Measurements from ENCODE around the gene ENTPD3.

Gene ENTPD3

DNA sequence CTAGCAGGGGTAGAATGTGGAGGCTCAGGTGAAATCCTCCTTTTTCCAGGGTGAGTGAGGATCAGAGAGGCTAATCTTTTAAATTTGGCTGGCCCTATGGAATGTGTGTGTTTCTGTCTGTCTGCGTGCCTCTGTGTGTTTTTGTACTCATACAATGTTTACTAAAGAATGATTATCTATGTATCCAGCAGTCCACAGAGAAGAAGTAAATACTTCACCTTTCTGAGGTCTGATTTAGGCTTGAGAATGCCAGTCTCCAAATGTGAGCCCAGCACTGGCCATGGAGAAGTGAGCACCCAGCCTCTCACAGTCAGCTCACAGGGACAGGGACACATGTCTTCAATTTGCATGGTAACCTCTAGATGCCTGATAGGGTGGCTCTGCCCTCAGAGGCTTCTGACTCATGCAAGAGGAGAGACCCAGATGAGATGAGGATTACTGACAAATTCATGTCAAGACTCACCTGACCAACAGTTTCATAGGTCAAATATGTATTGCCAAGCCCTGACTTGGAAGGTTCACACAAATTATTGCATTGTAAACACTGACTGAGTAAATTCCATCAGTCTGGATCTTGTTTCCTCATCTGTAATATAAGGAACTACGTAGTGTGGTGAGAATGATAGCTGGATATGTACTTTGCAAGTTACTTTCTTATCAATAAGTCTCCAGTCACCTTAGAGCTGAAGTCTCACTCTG, 31.0 kb downstream of the ENTPD3 start:
- no peak for DNase-seq (ENCODE audit: low spot score)
- in situ Hi-C loops (cut with MboI; ENCODE audit: low pct_unique_long_range_greater_than_20kb, low sequenced_read_pairs, unreplicated experiment) = no loop called here
- TF ChIP-seq, protein P1, sequence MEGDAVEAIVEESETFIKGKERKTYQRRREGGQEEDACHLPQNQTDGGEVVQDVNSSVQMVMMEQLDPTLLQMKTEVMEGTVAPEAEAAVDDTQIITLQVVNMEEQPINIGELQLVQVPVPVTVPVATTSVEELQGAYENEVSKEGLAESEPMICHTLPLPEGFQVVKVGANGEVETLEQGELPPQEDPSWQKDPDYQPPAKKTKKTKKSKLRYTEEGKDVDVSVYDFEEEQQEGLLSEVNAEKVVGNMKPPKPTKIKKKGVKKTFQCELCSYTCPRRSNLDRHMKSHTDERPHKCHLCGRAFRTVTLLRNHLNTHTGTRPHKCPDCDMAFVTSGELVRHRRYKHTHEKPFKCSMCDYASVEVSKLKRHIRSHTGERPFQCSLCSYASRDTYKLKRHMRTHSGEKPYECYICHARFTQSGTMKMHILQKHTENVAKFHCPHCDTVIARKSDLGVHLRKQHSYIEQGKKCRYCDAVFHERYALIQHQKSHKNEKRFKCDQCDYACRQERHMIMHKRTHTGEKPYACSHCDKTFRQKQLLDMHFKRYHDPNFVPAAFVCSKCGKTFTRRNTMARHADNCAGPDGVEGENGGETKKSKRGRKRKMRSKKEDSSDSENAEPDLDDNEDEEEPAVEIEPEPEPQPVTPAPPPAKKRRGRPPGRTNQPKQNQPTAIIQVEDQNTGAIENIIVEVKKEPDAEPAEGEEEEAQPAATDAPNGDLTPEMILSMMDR (IDR thresholded peaks at IDR 0.05; ENCODE audit: extremely low read depth, insufficient read depth, missing control alignments) = no peak

DNA sequence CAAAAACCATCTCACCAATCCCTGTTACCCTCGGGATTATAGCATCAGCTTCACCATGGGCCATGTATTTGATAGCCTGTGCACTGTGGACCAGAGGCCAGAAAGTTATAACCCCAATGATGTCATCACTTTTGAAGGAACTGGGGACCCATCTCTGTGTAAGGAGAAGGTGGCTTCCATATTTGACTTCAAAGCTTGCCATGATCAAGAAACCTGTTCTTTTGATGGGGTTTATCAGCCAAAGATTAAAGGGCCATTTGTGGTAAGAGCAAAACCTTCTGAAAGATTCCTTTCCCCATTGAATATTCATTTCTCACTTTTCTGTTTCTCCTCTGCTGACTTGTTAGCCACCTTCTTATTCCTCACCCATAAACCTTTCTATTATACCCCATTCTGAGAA, 35.9 kb downstream of the ENTPD3 start:
- no peak for DNase-seq (ENCODE audit: low spot score)
- in situ Hi-C loops (cut with MboI; ENCODE audit: low pct_unique_long_range_greater_than_20kb, low sequenced_read_pairs, unreplicated experiment) = no loop called here
- TF ChIP-seq, protein P1 (IDR thresholded peaks at IDR 0.05; ENCODE audit: extremely low read depth, insufficient read depth, missing control alignments) = no peak

DNA sequence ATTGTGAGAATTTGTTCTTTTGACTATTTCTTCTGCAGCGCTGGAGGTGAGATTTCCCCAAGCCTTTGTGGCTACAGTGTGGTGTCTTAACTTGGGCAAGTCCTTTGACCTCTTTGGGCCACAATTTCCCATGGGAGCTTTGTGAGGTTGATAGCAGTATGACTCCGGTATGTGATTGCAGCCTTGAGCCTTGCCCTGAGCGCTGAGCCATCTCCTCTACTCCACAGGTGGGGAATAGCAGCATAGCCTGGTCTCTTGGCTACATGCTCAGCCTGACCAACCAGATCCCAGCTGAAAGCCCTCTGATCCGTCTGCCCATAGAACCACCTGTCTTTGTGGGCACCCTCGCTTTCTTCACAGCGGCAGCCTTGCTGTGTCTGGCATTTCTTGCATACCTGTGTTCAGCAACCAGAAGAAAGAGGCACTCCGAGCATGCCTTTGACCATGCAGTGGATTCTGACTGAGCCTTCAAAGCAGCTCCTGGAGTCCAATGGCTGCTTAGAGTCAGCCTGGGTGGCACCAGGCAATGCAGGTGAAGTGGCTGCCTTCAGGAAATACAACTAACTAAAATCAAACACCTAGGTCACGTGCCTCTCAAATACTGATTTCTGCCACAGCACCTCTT, 40.2 kb downstream of the ENTPD3 start:
- DNase-seq (ENCODE audit: low spot score) = no peak
- in situ Hi-C loops (cut with MboI; ENCODE audit: low pct_unique_long_range_greater_than_20kb, low sequenced_read_pairs, unreplicated experiment) = no loop called here
- TF ChIP-seq, protein P1 (IDR thresholded peaks at IDR 0.05; ENCODE audit: extremely low read depth, insufficient read depth, missing control alignments) = no peak

DNA sequence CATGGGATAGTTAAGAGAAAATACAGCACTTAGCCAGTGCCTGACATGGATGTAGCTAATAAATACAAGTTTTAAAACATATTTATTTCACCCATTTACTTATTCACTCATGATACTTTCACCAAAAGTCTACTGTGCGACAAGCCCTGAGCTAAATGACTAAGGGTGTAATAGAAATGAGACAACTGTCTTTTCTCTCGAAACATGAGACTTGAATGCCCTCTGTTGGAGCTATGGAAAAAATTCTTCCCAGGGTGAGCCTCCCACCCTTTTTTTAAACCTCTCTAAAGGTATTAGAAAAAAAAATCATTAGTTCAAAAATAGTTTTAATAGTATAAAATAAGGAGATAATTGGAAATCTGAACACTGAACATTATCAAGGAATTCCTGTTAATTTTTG, 45.8 kb downstream of the ENTPD3 start:
- TF ChIP-seq, protein P1 (IDR thresholded peaks at IDR 0.05; ENCODE audit: extremely low read depth, insufficient read depth, missing control alignments) = no peak
- DNase-seq (ENCODE audit: low spot score) = no peak
- in situ Hi-C loops (cut with MboI; ENCODE audit: low pct_unique_long_range_greater_than_20kb, low sequenced_read_pairs, unreplicated experiment) = no loop called here

DNA sequence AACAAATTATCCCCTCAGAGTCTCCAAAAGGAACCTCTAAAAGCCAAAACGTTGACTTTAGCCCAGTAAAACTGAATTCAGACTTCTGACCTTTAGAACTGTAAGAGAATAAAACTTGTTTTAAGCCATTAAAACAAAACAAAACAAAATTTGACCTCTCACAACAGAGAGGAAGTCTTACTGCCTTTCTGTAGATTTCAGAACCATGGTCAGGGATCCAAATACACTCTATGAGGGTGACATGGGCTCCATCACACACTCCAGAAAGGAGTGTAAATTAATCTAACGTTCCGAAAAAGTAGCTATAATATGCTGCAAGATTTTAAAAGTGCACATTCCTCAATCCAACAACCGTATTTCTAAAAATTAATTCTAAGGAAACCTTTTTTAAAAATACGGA, 50.9 kb downstream of the ENTPD3 start:
- no peak for DNase-seq (ENCODE audit: low spot score)
- in situ Hi-C loops (cut with MboI; ENCODE audit: low pct_unique_long_range_greater_than_20kb, low sequenced_read_pairs, unreplicated experiment) = no loop called here
- TF ChIP-seq, protein P1 (IDR thresholded peaks at IDR 0.05; ENCODE audit: extremely low read depth, insufficient read depth, missing control alignments) = no peak

DNA sequence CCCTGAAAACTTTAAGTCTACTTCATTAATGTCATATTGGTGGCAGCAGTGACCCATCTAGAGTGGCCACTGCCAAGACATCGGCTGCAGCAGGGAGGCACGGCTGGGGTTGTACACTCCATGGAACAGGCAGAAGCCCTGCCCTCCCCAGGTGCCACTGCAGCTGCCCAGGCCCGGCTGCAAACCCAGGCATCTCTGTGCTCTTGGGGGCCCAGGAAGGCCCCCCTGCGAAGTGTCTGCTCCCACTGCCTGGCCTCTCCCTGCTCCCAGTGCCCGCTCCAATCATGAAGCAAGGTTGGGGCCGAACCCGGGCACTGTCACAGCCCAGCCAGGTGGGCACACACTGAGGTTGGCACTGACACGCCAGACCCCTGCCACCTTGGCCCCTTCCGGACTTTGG, 58.1 kb downstream of the ENTPD3 start:
- in situ Hi-C loops (cut with MboI; ENCODE audit: low pct_unique_long_range_greater_than_20kb, low sequenced_read_pairs, unreplicated experiment) = no loop called here
- TF ChIP-seq, protein P1 (IDR thresholded peaks at IDR 0.05; ENCODE audit: extremely low read depth, insufficient read depth, missing control alignments) = no peak
- no peak for DNase-seq (ENCODE audit: low spot score)

Measured in GM13977 (cell line).